Right ventricle myocardium inferior (tissue), 1 donor: ENCODE measurements around the gene SASH1. TPM values are rescaled to one million over a fixed set of nuclear protein-coding genes. Genes with fewer than 3 reads are reported as not detected.

Experiments
- ATAC-seq: fragments of 200-7000 bp; cut with Tn5 transposase; one replicate; pipeline ENCODE4 v1.9.1; 2020; ENCODE audit warnings: mild to moderate bottlenecking, moderate library complexity
- DNase-seq: peaks from one replicate; pipeline ENCODE4 v3.0.0; 2021; ENCODE audit errors: missing footprints
- intact Hi-C: fragments of 100-400 bp; cut with DNase I; formaldehyde crosslinking; loops from one replicate; pipeline ENCODE4 v1.11.0; 2022
- total RNA-seq: library from RNA; stranded (reverse); fragmentation: NEBNext Ultra II Directional; extraction: Animal tissue kit (Norgen Biotek cat#: 25700); gene quantifications from one replicate; pipeline ENCODE4 v1.2.1, GENCODE V29; 2021
- donor health status: DM: no; HTN: yes; CAD: no; lungs with severe emphysema.

SASH1 gene
- total RNA-seq, 1 donor from 2014 or later: 36.8 TPM

DNA sequence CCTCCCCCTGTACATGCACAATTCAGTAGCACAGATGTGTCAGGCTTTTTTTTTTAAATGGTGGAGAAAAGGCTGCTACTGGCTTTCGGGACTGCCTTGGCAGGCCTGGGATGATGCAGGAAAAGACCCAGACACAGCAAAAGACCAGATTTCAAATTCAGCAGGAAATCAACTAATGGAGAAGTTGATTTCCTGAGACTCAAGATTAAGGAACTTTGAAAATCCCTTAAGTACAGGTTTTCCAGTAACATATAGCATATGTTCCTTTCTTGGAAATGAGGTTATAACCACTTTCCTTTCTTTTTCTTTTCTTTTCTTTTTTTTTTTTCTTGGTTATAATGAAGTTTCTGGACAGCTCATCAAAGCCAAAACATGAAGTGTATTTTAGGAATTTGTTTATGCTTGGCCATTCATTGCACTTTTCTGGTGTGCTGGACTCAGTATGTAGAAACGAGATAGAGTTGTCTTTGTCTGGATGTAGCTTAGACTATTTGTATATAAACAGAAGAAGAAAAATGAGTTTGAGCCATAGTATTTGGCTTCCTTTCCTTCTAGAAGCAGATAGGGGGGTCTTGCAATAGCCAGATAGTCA is 119.4 kb downstream of the SASH1 start:
- no peak for DNase-seq
- no peak for ATAC-seq
- intact Hi-C loops: loop anchor here (5.0 kb wide), 3 partner anchors 95 to 205 kb away; partner anchors contain the start of gene SASH1

DNA sequence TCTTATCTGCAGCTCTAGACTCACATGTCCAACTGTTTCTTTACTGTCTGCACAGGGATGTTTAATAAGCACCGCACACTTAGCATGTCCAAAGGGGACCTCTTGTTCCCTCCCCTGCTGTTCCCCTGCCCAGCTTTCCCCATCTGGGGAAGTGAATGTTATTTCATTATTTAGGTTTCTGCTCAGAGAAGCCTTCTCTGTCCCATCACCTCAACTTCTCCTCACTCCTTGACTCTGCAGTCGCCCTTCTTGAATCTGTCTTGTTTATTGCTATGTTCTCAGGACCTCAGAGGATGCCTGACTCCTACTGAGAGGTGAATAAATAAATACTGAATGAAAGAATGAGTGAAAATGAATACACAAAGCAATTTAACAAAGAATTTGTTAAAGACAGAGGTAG is 121.0 kb downstream of the SASH1 start:
- DNase-seq (no peak), ATAC-seq (no peak)

DNA sequence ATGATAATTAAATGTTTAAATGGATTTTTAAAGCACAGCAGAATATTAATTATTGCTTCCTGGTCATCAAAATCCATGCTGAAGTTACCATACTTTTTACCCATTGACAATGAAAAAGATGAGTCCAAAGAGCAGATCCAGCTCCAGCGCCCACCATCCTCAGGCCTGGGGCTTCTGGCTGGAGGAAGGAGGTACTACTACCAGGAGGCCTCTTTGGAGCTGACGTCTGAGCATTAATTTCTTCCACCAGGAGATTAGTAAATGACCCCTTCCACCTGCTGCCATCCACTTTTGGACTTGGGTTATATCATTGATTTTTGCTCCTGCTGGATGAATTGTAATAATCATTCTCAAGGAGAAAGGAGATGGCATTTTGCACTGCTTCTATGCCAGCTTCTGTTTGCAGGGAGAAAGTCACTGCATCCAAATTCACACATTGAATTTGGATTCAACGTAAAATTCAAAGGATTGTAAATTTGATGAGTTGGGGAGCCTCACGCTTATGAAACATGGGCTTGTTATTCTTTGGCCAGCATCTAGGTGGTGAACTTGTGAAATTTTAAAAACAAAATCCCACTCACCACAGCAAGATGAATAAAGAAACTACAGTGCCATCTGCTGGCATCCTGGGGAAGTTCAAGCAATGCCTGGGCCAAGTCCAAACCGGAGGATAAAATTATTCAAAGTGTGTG is 121.8 kb downstream of the SASH1 start:
- ATAC-seq (peak; percentile 79), DNase-seq (no peak)
- intact Hi-C loops: loop anchor here (1.0 to 5.0 kb wide), 4 partner anchors 97 to 287 kb away; partner anchors contain the start of gene SASH1

More for the DNA sequence above, 121.0 kb downstream of the SASH1 start:
- intact Hi-C loops: loop anchor here (1.0 to 5.0 kb wide), 4 partner anchors 96 to 286 kb away; partner anchors contain the start of gene SASH1

DNA sequence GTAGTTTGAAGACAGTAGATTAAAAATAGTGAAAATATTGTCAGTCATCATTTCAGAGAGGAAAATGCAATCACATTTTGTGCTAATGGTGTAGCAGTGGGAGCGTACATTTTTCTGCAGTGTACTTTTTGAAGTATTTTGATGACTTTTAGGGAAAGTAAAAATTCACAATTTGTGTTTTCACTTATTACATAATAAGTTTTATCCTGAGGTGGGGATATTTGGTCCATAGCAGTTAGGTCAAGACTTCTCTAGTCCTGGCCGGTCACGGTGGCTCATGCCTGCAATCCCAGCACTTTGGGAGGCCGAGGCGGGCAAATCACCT is 122.3 kb downstream of the SASH1 start:
- no peak for ATAC-seq
- intact Hi-C loops: no loop called here

DNA sequence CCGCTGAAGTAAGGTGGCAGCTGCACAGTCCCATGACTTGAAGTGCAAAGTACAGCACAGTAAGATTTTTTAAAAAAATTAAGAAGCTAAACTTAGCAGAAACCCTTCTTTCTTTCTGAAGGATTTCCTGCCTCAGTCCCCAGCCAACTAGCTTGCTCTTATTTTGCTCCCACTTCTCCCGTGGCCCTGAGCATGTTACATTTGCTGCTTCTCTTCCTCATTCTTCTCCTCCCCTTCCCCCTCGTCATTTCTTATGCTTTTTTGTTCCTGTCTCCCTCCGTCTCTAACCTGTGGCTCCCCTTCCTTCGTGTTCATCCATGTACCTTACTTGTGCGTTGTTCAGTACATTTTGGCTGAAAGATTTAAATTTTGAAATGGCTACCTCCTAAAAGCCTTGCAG is 123.0 kb downstream of the SASH1 start:
- intact Hi-C loops: no loop called here
- no peak for DNase-seq
- peak; percentile 30 for ATAC-seq

More for the DNA sequence above, 122.3 kb downstream of the SASH1 start:
- no peak for DNase-seq

DNA sequence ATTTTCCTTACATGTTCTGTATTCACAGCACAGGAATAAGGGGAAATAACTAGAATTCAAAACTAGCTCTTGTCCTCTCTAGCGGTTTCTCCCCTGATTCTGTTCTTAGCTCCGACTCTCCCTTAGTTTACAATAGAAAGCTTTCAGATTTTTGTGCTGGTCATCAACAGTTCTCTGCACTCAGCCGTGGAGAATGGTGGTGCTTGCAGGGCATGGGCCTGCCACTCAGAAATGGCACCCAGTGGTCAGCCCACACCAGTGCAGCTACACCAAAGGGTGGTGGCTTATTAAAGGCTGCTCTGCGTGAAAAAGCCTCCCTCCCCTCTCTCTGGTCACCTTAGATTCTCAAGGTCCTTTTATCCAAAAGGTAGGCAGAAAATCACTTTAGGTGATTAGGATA is 123.5 kb downstream of the SASH1 start:
- intact Hi-C loops: no loop called here
- DNase-seq (no peak), ATAC-seq (peak; percentile 37)

DNA sequence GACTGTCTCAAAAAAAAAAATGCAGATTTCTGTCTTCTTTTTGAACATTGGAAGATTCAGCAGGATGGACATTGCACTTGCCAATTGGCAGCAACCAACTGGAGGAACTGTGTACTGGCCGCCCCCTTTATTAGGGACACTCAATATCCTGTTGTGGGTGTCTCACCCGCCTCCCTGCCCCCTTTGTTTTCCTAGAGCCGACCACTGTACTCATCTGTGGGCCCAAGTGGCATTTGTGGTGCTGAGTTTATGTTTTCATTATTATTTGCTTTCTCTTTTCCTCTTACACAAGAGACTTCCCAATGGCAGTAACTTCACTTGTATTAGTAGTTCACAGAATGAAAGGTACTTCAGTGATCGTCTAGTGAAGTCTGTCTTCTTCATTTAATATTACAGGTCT is 125.3 kb downstream of the SASH1 start:
- intact Hi-C loops: no loop called here
- no peak for ATAC-seq
- DNase-seq: no peak

DNA sequence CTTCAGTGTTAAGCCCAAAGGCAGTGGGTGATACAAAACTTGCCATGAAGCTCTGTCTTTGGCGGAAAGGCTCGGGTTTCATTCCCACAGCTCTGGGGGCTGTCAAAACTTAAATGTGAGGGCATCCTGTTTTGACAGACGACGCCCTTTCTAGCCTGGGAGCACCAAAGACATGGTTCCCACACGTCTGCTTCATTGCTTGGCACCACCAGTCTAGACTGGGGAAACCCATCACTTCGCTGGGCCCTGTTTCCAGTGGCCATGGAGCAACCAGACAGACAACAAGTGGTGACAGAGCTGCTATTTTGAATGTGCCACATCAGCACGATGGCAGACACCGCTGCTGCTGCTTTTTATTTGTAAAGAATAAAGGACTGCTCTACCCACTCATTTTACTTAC is 127.5 kb downstream of the SASH1 start:
- intact Hi-C loops: loop anchor here (5.0 kb wide), 1 partner anchor 37 kb away; no protein-coding TSS in a partner anchor
- ATAC-seq (no peak), DNase-seq (no peak)

DNA sequence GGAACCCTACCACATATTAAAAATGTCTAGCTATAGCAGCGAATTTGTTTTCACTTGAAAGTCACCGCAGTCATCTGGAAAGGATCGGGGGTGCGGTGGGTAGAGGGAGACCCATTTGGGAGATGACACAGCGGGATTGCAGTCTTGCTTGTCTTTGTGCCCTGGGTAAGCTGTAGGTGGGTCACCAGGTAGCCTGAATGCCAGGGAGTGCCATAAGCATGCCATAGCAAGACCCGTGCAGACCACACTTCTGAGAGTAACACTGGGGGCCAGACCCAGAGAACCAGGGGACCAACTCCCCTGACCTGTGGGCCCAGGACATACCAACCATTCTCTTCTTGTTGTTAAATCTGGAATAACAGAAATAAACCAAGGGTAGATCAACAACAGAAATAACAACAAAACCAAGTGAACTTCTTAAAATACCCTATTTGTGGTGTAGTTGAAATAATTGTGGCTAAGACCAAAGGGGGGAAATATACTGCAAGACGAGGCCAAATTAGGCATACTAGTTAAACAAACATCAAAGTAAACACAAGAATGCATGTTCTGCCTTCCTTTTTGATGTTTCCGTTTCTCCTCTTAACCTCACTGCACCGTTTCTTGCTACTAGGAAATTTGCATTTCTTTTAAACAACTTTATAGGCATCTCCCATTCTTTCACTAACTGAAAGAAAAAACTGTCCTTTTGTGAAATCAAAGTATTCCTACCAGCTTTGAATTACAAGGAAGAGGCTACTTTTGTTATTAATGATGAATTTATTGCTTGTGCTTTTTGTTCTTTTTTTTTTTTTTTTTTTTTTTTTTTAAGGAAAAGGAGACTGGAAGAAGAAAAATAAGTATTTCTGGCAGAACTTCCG is 128.2 kb downstream of the SASH1 start:
- intact Hi-C loops: loop anchor here (5.0 kb wide), 1 partner anchor 36 kb away; no protein-coding TSS in a partner anchor
- DNase-seq: no peak
- ATAC-seq: no peak

DNA sequence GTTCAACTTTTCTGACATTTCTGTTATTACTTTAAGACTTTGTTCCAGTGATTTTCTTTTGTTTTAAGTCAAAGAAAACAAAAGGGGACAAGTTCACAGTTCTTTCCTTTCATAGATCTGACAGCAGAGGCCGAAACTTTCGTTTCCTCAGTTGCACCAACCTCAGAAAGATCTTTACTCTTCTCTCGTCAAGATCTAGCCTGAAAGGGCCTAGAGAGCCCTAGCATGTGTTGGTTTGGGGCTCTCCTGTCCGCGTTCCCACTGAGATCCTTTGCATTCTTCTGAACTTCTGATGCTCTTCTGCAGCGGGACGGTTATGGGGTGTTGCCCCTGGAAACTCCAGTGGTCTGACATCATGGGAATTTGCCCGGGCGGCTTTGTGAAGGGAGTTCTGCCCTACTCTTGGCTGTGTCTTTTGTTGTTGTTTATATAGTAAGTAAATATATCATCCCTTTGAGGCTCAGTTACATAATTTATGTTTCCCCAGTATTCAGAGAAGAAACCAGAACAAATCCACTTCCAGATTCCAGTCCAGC is 129.1 kb downstream of the SASH1 start:
- DNase-seq (no peak), ATAC-seq (peak; percentile 35)
- intact Hi-C loops: loop anchor here (5.0 kb wide), 1 partner anchor 36 kb away; no protein-coding TSS in a partner anchor

DNA sequence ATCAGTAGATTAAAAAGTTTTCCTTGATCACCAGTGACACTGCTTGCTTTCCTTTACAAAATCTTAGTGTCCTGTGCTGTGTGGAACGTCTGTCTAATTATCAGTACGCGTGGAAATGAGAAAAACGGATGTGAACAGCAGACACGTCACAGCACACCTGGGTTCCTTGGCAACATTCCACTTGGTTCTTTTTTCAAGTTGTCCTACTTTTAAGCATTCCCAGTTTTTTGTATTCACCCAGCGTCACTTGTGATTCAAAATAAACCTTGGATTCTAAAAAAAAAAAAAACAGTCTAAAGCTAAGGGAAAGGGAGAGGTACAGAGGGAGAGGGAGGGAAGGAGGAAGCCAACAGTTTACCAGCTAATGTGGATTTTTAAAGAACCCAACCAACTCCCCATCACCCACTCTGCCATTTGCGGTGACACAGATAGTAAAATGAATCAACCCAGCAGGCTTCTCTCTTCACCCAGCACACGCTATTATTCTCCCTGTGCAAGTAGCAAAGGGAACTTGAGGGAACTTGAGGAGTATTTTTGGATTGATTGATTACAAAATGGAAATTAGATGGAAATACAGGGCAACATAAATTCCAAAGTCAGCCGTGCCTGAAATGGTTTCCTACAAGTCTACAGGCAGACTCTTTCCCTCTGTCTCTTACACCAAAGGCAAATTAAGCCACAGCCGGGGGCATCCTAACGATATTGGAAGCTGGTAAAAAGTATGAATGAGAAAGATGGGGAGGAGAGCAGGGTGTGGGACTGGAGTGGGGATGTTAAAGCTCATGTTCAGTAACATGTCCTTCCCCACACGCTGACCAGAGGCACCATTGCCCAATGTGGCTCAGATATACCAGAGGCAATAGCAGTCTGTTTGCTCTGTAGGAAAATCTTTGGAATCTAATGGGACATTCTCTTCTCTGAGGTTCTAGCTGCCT is 129.8 kb downstream of the SASH1 start:
- intact Hi-C loops: loop anchor here (5.0 kb wide), 1 partner anchor 35 kb away; no protein-coding TSS in a partner anchor
- DNase-seq (no peak), ATAC-seq (peak; percentile 31)

DNA sequence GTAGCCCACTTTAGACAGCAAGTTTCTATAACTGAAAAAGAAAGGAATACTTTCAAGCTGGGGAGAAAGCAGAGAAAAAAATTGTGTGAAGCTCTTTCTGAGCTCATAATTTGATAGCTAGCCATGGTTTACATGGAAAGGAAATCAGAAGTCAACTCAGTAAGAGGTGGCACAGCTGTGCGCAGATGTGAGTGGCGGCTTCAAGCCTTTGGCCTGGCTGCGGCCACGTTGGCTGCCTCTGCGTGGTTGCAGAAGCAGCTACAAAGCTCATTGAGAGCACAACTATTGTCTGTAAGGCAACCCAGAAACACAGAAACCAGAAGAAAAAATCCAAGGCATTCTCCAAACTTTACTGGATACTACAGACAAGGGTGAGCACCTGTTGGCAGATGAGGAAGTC is 136.9 kb downstream of the SASH1 start:
- DNase-seq: peak; percentile 79
- intact Hi-C loops: no loop called here
- ATAC-seq: peak; percentile 88

DNA sequence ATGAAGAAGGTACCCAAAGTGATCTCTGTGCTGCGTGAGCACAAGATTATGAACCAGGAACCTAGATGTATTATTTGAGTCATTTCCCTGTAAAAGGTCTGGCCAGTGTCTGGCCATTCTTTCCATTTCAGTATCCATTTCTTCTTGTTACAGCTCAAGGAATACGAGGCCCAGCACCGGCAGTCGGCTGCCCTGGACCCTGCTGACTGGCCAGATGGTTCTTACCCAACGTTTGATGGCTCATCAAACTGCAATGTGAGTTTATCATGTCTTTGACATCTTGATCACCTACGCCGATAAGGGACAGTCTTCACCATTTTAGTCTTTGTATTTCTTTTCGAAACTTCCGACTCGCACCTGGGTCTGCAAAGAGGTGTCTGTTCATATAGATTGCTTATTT is 144.8 kb downstream of the SASH1 start:
- ATAC-seq: no peak
- intact Hi-C loops: no loop called here
- no peak for DNase-seq

DNA sequence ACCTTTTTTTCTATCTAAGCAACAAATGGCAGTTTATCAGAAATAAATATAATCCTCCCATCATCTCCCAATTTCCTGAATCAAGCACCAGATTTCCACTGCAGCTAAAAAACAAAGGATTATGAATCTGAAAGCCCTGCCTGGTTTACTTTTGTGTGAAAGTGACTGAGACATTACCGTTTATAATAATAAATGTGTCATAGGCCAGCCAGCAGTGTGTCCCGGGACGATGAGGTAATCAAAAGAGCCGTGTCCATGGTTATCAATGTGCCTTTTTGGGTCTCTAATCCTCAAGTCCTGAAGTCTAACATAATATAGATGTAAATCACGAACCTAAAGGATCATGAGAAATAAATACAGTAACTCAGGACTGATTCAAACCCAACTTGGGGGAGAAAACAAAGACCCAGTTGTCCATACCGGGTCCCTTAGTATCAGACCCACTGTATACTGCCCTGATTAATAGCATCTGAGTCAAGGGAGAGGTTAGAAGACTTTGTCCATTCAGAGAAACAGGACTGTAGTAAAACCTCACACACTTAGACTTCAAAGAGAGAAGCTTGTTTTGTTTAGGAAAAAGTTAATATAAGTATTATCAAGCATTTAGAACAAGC is 149.1 kb downstream of the SASH1 start:
- ATAC-seq (no peak), DNase-seq (no peak)
- intact Hi-C loops: no loop called here

DNA sequence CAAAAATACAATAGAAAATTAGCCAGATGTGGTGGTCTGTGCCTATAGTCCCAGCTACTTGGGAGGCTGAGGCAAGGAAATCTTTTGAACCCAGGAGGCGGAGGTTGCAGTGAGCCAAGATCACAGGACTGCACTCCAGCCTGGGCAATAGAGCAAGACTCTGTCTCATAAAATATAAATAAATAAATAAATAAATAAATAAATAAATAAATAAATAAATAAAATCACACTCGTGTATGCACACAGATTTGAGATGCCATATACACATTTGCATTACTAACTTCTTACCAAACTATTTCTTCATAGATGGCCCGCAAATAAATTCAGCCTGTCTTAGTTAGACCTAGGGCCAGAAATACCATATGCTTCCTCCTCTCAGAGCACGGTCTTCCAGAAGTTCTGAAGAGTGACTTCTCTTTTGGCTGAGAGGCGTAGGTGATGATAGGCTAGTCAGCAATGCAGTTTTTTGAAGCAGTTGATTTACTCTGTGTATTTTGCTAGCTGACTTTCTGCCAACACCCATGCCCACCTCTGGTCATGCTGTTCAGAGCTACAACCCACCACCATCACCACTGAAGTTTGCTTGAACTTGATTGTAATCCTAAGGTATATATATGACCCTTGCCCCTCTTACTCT is 150.1 kb downstream of the SASH1 start:
- no peak for DNase-seq
- intact Hi-C loops: no loop called here
- peak; percentile 43 for ATAC-seq

DNA sequence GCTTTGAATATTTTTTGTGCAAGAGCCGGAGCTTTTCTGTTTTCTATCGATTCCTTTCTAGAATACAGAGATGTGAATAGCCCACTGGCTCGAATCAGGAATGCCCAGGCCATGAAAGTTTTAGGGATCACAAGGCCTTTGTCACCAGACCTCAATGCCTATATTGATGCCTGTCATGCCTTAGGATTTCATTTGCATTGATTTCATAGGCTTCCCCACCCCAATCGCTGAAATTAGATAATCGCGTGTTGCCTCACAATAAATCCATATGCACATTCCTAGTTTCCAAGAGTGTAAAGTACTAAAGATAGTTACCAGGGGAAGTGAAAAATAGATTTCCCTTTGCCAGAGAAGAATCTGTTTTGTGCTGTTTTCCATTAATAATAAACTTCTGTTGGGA is 150.8 kb downstream of the SASH1 start:
- intact Hi-C loops: no loop called here
- ATAC-seq: no peak

DNA sequence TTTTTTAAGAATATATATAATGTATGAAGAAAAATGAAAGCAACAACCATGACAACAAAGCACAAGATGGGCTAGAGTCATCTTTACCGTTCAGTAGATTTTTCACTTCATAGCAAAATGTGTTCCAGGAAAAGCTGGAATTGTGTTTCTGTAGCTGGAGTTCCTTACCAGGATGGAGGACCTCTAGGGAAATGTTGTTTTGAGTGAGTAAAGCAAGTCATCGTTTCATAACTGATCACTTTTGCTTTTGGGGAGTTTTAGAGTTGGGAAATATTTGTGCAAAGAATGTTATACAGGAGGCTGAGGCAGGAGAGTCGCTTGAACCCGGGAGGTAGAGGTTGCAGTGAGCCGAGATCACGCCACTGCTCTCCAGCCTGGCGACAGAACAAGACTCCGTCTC is 151.6 kb downstream of the SASH1 start:
- DNase-seq (no peak), ATAC-seq (peak; percentile 60)
- intact Hi-C loops: no loop called here

More for the DNA sequence above, 150.8 kb downstream of the SASH1 start:
- DNase-seq: no peak
